DND-41 (cell line): ENCODE data around the gene KRTAP5-9.

ENCODE experiments used
- EZH2 ChIP-seq: IDR thresholded peaks from 3 replicates; pipeline ENCODE4 v1.6.1; 2012; ENCODE audit warnings: borderline replicate concordance, low read depth, mild to moderate bottlenecking, moderate library complexity, low read length, inconsistent platforms; ENCODE audit not compliant: severe bottlenecking
- TF ChIP-seq, protein P1 (sequence below): IDR thresholded peaks from 2 replicates; pipeline ENCODE4 v1.5.1; 2012; ENCODE audit warnings: borderline replicate concordance, low read length, moderate library complexity, mild to moderate bottlenecking; ENCODE audit not compliant: poor library complexity, severe bottlenecking; ENCODE audit errors: extremely low read depth

DNA sequence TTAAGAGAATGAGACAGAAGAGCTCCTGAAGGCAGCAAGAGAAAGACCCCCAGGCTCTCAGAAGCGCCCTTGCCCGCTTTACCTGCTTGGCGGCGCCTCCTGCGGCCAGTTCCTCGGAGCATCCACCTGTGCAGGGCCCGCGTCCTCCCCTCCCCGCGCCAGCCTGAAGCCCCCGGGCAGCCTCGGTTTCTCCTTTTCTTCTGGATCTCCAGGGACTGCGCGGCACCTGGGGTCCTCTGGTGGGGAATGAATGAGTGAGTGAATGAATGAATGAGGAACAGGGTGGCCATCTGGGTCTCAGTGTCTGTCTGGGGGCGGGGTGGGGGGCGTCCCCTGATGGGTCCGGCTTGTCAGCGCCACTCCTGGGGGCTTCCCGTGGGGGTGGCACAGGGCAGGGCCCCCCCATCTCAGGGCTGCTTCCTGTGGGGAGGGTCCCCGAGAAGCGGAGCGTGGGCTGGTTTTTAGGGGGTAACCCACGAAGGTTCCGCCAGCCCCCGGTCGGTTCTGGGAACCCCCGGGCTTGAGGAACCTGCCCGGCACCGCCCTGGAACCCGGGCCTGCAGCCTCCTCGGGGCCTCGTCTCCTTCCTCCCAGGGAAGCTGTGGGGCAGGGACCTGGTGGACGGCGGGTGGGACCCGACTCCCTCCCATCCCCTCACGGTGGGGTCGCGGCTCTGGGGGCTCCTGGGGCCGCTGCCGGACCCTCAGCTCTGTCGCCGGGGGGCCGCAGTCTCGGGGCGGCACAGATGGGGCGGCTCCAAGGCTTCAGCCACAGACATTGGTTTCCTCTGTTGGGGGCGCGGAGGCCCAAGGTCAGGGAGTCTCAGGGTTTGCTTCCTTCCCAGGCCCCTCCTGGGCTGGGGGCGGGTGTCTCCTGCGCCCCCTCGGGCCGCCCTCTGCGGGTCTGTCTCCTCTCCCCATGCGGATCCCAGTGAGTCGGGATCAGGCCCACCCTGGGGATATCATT is 29.4 kb upstream of the KRTAP5-9 start:
- TF ChIP-seq, protein P1, sequence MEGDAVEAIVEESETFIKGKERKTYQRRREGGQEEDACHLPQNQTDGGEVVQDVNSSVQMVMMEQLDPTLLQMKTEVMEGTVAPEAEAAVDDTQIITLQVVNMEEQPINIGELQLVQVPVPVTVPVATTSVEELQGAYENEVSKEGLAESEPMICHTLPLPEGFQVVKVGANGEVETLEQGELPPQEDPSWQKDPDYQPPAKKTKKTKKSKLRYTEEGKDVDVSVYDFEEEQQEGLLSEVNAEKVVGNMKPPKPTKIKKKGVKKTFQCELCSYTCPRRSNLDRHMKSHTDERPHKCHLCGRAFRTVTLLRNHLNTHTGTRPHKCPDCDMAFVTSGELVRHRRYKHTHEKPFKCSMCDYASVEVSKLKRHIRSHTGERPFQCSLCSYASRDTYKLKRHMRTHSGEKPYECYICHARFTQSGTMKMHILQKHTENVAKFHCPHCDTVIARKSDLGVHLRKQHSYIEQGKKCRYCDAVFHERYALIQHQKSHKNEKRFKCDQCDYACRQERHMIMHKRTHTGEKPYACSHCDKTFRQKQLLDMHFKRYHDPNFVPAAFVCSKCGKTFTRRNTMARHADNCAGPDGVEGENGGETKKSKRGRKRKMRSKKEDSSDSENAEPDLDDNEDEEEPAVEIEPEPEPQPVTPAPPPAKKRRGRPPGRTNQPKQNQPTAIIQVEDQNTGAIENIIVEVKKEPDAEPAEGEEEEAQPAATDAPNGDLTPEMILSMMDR, result no peak
- no peak for TF ChIP-seq EZH2
